GM21576 (cell line): ENCODE measurements around the gene PGPEP1.
"Not testable (repeated sequence)": the region's sequence is repeated elsewhere in the genome, so short reads cannot be mapped to it uniquely, and the experiment has no call there.

Source experiments
- ATAC-seq: cut with Tn5 transposase; IDR thresholded peaks from one replicate; pipeline ENCODE4 v1.9.1; 2021; ENCODE audit warnings: mild to moderate bottlenecking, moderate library complexity; ENCODE audit not compliant: unreplicated experiment

PGPEP1 gene

DNA sequence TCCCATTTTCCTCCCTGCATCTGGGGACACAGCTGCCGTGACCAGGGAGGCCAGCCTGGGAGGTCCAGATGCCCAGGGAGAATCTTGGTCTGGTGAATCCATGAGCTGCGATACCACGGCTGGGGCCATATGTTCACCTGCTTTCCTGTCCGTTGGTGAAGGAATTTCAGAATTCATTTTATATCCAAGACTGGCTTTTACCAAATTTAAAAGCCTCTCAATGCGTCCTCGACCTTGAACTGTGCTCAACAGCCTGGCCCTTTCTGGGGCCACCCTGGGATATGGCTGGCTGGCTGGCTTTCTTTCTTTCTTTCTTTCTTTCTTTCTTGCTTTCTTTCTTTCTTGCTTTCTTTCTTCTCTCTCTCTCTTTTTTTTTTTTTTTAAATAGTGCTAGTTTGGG is 23.4 kb downstream of the PGPEP1 start:
- ATAC-seq, result no peak

DNA sequence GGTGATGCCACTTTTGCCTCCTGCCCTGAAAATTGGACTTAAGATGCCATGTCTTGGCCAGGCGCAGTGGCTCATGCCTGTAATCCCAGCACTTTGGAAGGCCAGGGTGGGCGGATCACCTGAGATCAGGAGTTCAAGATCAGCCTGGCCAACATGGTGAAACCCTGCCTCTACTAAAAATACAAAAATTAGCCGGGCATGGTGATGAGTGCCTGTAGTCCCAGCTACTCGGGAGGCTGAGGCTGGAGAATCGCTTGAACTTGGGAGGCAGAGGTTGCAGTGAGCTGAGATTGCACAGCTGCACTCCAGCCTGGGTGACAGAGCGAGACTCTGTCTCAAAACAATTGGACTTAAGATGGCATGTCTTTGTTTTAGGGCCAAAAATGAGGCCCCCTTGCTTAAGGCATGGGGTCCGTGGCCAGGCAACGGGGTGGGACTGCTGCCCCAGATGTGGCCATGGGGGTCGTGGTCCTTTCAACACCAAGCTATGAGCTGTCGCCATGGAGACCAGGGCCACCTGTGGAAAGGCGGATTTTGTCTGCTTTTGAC is 24.0 kb downstream of the PGPEP1 start:
- ATAC-seq, result not testable (repeated sequence)

- ATAC-seq, result no peak
These were observed 24.6 kb downstream of the PGPEP1 start for GRCh38 chr19:18364826-18365528.

DNA sequence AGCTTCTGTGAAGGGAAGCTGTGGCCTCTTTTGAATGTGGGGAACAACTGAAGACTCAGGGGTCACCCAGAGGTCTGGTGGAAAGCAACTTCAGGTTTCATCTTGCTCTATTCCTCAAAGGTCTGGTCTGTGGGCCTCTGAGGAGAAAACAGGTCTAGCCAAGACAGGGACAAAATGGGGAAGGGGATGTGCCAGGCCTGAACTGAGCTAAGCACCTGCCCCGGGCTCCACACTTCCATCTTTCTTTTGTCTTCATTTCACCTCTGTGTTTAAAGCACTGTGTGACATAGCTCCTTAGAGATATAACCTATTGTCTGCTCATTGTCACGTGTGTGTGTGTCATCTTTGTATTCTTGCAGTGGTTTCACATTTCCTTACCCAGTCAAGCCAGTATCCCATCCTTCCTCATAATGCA is 25.6 kb downstream of the PGPEP1 start:
- ATAC-seq, result no peak

GRCh38 chr19:18368504-18369222 is 28.3 kb downstream of the PGPEP1 start:
- ATAC-seq, result no peak

DNA sequence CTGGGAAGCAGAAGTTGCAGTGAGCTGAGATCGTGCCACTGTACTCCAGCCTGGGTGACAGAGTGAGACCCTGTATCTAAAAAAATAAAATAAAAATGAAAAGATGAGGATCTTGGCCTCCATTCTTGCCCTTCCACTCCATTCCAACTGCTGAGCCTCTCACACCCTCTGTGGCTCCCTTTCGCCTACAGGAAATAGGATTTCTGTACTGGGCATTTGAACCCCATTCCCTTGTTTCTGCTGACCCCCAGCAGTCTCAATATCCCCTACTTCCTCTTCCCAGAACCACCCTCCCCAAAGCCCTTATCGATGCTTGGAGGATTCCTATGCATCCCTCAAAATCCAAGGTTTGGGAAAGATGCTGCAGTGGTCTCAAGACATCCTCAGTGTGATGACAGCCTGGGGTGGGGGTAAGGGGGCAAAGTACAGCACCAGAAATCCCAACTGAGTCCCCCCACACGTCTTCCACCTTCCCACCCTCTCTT is 33.1 kb downstream of the PGPEP1 start:
- no peak for ATAC-seq

DNA sequence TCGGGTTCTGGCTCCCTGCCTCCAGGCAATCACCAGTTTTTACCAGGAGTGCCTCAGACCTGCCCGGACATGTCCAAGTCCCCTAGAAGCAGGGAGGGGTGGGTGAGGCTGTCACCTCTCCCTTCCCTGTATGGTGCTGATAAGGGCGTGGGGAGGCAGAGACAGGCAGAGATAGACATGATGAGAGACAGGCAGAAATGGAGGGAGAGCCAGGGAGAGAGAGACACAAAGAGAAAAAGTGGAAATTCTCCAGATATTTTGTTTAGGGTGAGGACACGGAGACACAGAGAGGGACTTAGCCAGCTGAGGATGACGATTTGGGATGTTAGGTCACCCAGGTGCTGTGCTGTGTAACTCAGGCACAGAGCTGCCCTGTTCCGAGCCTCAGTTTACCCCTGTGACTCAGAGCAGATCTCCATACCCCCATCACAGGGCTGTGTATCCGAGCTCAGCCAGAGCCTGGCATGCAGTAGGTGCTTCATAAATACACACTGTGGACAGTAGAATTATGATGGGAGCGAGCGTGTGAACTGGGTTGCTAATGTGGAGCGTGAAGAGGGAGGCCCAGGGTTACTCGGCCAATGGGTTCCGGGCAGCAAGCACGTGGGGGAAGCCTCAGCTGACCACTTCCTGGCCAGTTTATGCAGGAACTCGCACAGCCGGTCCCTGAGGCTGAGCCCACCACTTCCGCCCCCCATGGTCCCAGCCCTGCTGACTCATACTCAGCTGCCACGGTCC is 33.7 kb downstream of the PGPEP1 start:
- peak; percentile 80 for ATAC-seq

- ATAC-seq, result no peak
These were observed 36.6 kb downstream of the PGPEP1 start for GRCh38 chr19:18377026-18377425.

- ATAC-seq, result no peak
These were observed 39.7 kb downstream of the PGPEP1 start for GRCh38 chr19:18379803-18380747.

DNA sequence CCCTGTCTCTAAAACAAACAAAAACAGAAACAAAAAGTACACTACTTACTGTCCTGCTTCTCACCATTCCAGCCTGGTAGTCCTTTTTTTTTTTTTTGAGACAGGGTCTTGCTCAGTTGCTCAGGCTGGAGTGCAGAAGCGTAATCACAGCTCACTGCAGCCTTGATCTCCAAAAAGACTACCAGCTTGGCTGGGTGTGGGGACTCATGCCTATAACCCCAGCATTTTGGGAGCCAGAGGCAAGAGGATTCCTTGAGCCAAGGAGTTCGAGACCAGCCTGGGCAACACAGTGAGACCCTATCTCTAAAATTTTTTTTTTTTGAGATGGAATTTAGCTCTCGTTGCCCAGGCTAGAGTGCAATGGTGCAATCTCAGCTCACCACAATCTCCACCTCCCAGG is 40.4 kb downstream of the PGPEP1 start:
- no peak for ATAC-seq

GRCh38 chr19:18383622-18384021 is 43.2 kb downstream of the PGPEP1 start:
- not testable (repeated sequence) for ATAC-seq

DNA sequence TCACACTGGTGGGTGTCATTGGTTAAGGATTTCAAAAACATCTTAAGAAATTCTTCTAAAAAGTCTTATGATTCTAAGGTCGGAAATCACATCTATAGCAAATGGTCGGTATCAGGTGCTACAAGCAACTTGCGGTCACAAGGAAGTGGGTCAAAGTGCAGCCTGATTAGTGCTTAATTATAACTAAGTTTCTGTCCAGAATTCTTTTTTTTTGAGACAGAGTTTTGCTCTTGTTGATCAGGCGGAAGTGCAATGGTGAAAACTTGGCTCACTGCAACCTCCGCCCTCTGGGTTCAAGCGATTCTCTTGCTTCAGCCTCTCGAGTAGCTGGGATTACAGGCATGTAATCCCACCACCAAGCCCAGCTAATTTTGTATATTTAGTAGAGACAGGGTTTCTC is 44.4 kb downstream of the PGPEP1 start:
- ATAC-seq, result no peak

- ATAC-seq, result no peak
These were observed 44.9 kb downstream of the PGPEP1 start for GRCh38 chr19:18385359-18385674.

- no peak for ATAC-seq
These were observed 45.5 kb downstream of the PGPEP1 start, which contains the start of gene GDF15 for GRCh38 chr19:18385675-18386542. GDF15 (plus strand) TSS chr19:18386158; CDS start chr19:18386190, 32 bp downstream.

GRCh38 chr19:18386543-18387271 is 46.3 kb downstream of the PGPEP1 start:
- ATAC-seq, result no peak

- ATAC-seq, result no peak
These were observed 47.9 kb downstream of the PGPEP1 start for GRCh38 chr19:18388100-18388959.

DNA sequence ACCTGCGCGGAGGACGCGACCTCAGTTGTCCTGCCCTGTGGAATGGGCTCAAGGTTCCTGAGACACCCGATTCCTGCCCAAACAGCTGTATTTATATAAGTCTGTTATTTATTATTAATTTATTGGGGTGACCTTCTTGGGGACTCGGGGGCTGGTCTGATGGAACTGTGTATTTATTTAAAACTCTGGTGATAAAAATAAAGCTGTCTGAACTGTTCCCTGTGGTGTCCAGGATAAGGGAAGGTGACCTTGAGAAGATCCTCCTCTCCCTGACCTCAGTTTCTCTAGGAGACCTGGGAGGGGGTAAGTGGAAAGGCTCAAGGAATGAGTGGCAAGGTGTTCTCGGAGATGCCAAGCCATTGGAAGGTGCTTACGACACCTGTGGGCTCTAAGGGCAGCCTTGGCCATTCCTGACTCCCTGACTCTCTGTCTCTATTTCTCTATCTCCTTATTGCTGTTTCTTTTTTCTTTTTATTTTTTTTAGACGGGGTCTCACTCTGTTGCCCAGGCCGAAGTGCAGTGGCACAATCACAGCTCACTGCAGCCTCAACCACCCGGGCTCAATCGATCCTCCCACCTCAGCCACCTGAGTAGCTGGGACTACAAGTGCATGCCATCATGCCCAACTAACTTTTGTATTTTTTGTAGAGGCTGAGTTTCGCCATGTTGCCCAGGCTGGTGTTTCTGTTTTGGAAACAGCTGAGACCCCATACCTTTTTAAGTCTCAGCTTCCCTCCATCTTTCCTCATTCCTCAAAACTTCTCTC is 48.7 kb downstream of the PGPEP1 start:
- no peak for ATAC-seq
